CMK (cell line): ENCODE results near the gene MYO5C.

Source experiments
- DNase-seq: peaks from one replicate; pipeline ENCODE4 v3.0.0-alpha.2; 2010; ENCODE audit warnings: low read depth

Gene MYO5C

GRCh38 chr15:52146776-52147175 lies 148.8 kb downstream of the MYO5C start:
- DNase-seq = no peak

- DNase-seq = no peak
These were observed 149.3 kb downstream of the MYO5C start for GRCh38 chr15:52146261-52146660.

- no peak for DNase-seq
These were observed 150.9 kb downstream of the MYO5C start for GRCh38 chr15:52144656-52145178.

GRCh38 chr15:52143873-52144272 lies 151.7 kb downstream of the MYO5C start:
- DNase-seq = no peak
